AG20443 (cell line): ENCODE data around the gene PCDHGB4.
A peak's percentile ranks its signal among the peaks of the same experiment; 100 is the strongest.
"Not testable (repeated sequence)": the region's sequence is repeated elsewhere in the genome, so short reads cannot be mapped to it uniquely, and the experiment has no call there.

Experiments used
- DNase-seq: peaks from one replicate; pipeline ENCODE4 v3.0.0; 2012; ENCODE audit warnings: low spot score, mixed read lengths

The PCDHGB4 gene

GRCh38 chr5:141387557-141388311, at the start of gene PCDHGB4:
PCDHGB4 (plus strand) TSS chr5:141387698; CDS start chr5:141387885, 187 bp downstream.
- peak; percentile 62 for DNase-seq

- DNase-seq: peak; percentile 55
Observed at GRCh38 chr5:141338538-141339306, 48.8 kb upstream of the PCDHGB4 start, which contains the start of gene PCDHGA2. PCDHGA2 (plus strand) TSS chr5:141338760.

GRCh38 chr5:141340781-141341354, 46.6 kb upstream of the PCDHGB4 start:
- not testable (repeated sequence) for DNase-seq

- DNase-seq: no peak
Observed at GRCh38 chr5:141342773-141343172, 44.7 kb upstream of the PCDHGB4 start.

- no peak for DNase-seq
Observed at GRCh38 chr5:141343242-141343952, 44.1 kb upstream of the PCDHGB4 start, which contains the start of gene PCDHGA3. PCDHGA3 (plus strand) TSS chr5:141343829; CDS start chr5:141344034, 205 bp downstream.

GRCh38 chr5:141343953-141344463, 43.5 kb upstream of the PCDHGB4 start:
- DNase-seq: no peak

- DNase-seq: no peak
Observed at GRCh38 chr5:141345327-141345726, 42.2 kb upstream of the PCDHGB4 start.

GRCh38 chr5:141346017-141346416, 41.5 kb upstream of the PCDHGB4 start:
- not testable (repeated sequence) for DNase-seq

GRCh38 chr5:141349917-141350619, 37.4 kb upstream of the PCDHGB4 start, which contains the start of gene PCDHGB1:
PCDHGB1 (plus strand) TSS chr5:141350099; CDS start chr5:141350261, 162 bp downstream.
- peak; percentile 81 for DNase-seq

- no peak for DNase-seq
Observed at GRCh38 chr5:141351591-141351990, 35.9 kb upstream of the PCDHGB4 start.

- no peak for DNase-seq
Observed at GRCh38 chr5:141354900-141355469, 32.5 kb upstream of the PCDHGB4 start, which contains the start of gene PCDHGA4. PCDHGA4 (plus strand) TSS chr5:141355021; CDS start chr5:141355108, 87 bp downstream.

GRCh38 chr5:141355641-141356040, 31.9 kb upstream of the PCDHGB4 start:
- DNase-seq: no peak

- DNase-seq: no peak
Observed at GRCh38 chr5:141356133-141356532, 31.4 kb upstream of the PCDHGB4 start.

- no peak for DNase-seq
Observed at GRCh38 chr5:141356950-141357349, 30.5 kb upstream of the PCDHGB4 start.

GRCh38 chr5:141359790-141360426, 27.6 kb upstream of the PCDHGB4 start, which contains the start of gene PCDHGB2:
PCDHGB2 (plus strand) TSS chr5:141359994; CDS start chr5:141360136, 142 bp downstream.
- peak; percentile 27 for DNase-seq

GRCh38 chr5:141360685-141361084, 26.8 kb upstream of the PCDHGB4 start:
- DNase-seq: no peak

- no peak for DNase-seq
Observed at GRCh38 chr5:141362719-141363118, 24.8 kb upstream of the PCDHGB4 start.

- peak; percentile 54 for DNase-seq
Observed at GRCh38 chr5:141363952-141364660, 23.4 kb upstream of the PCDHGB4 start, which contains the start of gene PCDHGA5. PCDHGA5 (plus strand) TSS chr5:141364162; CDS start chr5:141364331, 169 bp downstream.
